ENCODE results near the gene CSNK1E.
A peak's percentile ranks its signal among the peaks of the same experiment; 100 is the strongest.

Gene CSNK1E

DNA sequence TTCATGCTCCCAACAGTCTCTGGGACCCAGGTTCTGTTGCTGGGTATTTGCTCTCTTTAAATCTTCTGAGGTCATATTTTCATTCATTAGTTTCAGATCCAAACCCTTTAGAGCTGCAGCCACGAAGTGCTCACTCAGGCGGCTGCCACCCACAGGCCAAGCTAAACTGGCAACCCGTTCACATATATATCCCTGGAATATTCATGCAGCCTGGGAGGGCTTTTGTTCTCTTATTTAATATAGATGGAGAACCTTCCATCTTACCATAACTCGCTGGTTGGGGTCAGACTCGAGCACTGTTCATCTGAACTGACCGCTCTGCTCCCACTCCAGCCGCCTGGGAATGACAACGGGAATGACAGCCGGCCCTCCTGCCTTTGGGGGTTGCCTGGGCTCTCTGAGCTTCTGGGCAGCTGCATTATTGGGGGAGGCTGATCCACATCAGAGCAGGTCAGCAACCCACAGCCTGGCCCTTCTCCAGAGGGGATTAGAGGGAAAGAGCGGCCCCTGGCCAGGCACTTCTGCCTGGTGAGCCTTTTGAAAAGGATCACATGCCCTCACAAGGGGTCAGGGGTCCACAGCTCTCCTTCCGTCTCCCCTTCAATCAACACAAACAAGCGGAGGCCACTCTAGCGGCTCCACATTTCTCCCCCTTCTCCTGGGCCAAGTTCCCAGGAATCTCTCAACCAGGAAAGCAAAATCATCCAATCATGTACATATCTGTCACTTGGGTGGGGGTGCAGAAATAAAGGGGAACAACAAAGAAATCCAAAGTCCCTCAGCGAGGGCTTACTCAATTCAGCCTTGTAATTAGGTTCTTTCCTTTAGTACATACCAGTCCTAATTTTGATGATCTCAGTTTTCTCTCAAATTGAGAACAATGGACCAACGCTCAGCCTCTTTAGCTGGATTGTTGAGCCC is 56.2 kb downstream of the CSNK1E start:
- TF ChIP-seq, protein P1, sequence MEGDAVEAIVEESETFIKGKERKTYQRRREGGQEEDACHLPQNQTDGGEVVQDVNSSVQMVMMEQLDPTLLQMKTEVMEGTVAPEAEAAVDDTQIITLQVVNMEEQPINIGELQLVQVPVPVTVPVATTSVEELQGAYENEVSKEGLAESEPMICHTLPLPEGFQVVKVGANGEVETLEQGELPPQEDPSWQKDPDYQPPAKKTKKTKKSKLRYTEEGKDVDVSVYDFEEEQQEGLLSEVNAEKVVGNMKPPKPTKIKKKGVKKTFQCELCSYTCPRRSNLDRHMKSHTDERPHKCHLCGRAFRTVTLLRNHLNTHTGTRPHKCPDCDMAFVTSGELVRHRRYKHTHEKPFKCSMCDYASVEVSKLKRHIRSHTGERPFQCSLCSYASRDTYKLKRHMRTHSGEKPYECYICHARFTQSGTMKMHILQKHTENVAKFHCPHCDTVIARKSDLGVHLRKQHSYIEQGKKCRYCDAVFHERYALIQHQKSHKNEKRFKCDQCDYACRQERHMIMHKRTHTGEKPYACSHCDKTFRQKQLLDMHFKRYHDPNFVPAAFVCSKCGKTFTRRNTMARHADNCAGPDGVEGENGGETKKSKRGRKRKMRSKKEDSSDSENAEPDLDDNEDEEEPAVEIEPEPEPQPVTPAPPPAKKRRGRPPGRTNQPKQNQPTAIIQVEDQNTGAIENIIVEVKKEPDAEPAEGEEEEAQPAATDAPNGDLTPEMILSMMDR (IDR thresholded peaks at IDR 0.05; ENCODE audit: extremely low read depth, missing control alignments) = peak; percentile 37
- DNase-seq (ENCODE audit: low spot score) = no peak

GRCh38 chr22:38259370-38259769 is 57.9 kb downstream of the CSNK1E start:
- no peak for DNase-seq (ENCODE audit: low spot score)
- TF ChIP-seq, protein P1 (IDR thresholded peaks at IDR 0.05; ENCODE audit: extremely low read depth, missing control alignments) = no peak

DNA sequence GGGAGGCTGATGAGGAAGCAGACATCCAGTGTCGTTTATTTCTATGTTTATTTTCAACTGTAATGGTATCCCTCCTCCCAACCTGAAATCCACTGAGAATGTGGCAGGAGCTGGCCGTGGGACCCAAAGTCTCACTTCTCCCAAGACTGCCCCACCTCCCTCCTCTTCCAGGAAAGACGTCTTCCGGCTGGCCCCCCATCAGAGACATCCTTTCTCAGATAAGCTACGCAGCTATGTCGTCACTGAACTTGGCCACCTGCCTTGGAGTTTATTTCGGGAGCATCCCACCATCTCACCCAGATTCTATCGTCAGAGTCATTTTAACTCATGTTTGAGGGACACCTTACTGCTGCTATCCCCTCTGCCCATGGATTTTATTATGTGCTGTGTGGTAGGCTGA is 58.3 kb downstream of the CSNK1E start:
- DNase-seq (ENCODE audit: low spot score) = no peak
- TF ChIP-seq, protein P1 (IDR thresholded peaks at IDR 0.05; ENCODE audit: extremely low read depth, missing control alignments) = no peak

DNA sequence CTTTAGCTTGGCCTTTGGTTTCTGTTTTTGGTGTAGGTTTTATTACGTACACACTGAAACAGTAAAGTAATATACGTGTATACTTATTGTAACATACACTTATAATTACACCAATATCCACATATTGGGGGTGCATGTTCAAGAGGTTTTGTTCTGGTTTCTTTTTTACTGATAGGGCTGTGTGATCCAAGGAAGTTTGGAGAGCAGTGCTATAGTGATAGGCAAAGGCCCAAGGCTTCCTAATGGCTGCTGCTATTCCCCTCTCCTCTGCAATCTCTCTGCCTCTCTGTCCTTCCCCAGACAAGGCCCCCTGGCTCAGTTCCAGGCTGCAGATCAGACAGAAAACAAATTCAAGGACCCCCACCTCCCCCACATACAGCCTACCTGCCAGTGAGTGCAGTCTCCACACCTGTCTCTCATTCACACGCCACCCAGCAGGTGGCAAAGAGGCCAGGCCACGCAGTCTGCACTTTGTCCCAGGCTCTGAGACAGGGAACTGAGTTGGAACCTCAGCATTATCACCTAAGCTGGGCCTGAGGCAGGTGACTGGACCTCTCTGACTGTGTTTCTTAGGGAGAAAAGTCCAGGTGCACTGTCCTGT is 59.5 kb downstream of the CSNK1E start:
- TF ChIP-seq, protein P1 (IDR thresholded peaks at IDR 0.05; ENCODE audit: extremely low read depth, missing control alignments) = no peak
- DNase-seq (ENCODE audit: low spot score) = no peak

- no peak for DNase-seq (ENCODE audit: low spot score)
- TF ChIP-seq, protein P1 (IDR thresholded peaks at IDR 0.05; ENCODE audit: extremely low read depth, missing control alignments) = no peak
Observed at GRCh38 chr22:38257181-38257580, 60.1 kb downstream of the CSNK1E start.

GRCh38 chr22:38255697-38256096 is 61.5 kb downstream of the CSNK1E start:
- TF ChIP-seq, protein P1 (IDR thresholded peaks at IDR 0.05; ENCODE audit: extremely low read depth, missing control alignments) = no peak

GRCh38 chr22:38251341-38251692 is 65.9 kb downstream of the CSNK1E start:
- TF ChIP-seq, protein P1 (IDR thresholded peaks at IDR 0.05; ENCODE audit: extremely low read depth, missing control alignments) = no peak
- DNase-seq (ENCODE audit: low spot score) = no peak

More at GRCh38 chr22:38255697-38256096, 61.5 kb downstream of the CSNK1E start:
- DNase-seq (ENCODE audit: low spot score) = no peak

All from GM20000 (cell line).